ENCODE measurements around the gene HNMT.
"Not testable (repeated sequence)": the region's sequence is repeated elsewhere in the genome, so short reads cannot be mapped to it uniquely, and the experiment has no call there.

HNMT gene

DNA sequence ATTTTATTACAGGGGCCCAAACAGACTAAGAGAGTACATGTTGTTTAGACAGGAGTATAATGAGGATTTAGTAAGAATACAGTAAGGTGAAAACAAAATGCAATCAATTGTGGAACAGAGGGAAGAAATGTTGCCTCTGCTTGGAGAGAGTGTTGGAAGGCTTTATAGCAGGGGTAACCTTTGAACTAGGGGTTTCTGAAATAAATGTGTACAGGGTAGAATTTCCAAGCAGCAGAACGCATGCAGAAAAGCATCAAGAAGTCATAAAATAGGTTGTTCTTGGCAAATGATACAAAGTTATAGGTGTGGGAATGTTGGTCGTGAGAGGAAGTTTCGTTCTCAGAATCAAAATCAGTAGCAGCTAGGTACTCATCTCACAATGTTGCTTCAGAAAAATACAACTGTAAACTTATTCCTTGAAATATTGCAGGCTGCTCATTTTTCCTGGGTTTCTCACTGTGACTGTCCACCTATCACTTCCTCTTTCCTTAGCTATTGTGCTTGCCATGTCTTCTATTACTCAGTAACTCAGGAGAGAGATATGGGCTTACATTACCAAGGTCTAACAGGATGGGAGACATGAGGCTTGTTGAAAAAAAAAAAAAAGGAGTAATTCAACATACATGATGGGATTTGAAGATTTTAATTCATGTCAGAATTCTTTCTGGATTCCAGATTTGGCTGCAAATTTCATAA is 17.1 kb upstream of the HNMT start:
- no peak for DNase-seq

DNA sequence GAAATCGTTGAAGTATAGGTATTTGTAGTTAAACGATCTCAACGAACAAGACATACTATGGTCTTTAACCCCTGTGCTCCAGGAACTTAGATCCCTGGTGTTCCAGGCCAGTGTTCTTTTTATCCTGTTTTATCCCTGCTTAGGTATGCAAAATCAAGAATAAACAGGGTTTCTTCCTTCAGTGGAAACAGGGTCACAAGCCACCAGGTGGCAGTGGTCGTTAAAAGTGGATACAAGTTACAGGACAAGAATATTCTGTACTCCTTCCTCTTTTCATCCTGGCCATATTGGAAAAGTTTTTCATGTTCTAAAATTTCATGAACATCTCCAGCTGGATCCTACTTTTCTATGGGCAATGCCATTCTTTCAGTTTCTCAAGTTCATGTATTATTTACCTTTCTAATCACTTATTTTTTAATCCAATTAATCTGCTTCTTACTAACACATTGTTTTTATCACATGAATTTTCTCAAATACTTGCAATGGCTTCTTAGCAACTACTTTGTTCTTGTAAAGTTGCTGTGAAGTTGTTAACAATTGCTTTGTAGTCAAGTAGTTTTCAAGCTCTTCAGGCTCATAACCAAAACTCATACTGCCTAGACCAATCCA is 16.4 kb upstream of the HNMT start:
- peak in 1 of 2 experiments; percentile 10 for DNase-seq

DNA sequence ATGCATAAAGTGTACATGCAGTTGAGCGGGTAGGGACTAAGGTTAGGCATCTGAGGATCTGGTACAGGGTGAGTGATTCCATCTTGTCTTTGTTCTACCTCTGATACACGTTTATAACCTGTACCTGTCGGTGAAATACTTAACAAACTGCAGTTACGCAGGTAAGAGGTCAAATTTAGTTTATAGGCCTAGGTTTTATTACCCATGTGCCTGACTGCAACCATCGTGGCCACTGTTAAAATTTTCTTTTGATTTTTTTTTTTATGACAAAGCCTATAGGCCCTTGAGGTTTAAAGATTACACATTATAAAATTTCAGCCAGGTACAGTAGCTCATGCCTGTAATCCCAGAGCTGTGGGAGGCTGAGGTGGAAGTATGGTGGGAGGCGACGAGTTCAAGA is 15.4 kb upstream of the HNMT start:
- DNase-seq: no peak

DNA sequence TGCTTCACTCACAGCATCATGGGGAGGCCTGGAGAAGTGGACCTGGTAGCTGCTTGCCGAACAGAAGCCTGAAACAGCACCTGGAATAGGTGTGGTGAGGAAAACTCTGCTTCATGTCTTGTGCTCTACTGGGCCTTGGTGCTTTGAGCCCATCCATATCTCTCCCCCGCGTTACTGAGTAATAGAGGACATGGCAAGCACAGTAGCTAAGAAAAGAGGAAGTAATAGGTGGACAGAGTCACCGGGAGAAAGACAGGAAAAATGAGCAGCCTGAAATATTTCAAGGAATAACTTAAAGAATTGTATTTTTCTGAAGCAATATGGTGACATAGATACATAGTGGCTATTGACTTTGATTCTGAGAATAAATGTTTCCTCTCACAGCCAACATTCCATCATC is 14.0 kb upstream of the HNMT start:
- no peak for DNase-seq

DNA sequence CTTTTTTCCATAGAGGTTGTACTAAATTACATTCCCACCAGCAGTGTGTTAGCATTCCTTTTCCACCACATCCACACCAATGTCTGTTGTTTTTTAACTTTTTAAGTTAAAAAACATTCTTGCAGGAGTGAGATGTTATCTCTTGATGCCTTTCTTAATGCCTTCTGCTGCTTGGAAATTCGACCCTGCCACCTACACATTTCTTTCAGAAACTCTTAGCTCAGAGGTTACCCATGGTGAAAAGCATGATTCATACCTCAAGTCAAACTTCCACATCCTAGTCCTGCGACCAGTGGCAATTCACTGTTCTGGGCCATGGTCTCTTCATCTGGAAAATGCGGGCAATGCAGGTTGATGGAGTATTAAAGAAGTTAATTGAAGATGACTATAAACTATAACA is 12.7 kb upstream of the HNMT start:
- no peak for DNase-seq

DNA sequence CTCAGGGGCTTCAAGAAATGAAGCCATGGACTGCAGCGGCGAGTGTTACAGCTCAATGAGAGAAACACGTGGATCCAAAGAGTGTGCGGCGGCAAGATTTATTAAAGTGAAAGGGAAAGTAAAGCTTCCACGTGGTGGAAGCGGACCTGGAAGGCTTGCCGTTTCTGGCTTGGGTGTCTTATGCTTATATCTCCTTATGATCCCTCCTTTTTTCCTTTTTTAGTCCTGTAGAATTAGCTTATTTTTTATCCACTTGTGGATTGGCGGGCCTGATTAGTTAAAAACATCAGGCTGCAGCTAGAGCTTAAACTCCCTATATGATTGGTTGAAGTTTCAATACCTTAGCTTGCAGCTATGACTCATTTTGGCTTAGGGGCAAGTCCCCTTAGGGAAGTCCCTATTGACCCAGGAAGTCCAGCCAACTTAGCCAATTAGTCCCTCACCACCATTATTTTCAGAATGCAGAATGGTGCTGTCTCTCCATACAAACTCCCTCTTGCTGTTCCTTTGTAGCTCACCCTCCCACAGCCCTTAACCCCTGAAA is 11.6 kb upstream of the HNMT start:
- no peak for DNase-seq

DNA sequence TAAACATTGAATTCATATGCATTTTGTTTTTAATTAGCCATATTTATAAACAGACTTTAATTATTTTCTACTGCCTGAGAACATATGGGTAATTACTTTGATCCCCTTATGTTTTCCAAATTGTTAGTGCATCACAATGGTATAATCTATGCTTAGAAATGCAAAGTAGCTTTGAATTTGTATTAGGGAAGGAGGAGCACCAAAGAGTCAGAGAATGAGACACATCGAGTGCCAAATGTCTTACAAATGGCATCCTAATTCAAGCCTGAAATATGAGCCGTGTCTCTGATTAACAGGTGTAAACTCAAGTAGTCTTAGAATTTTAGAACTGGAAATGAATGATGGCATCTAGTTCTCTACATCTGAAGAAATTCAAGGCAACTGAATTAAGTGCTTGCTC is 8.7 kb upstream of the HNMT start:
- no peak for DNase-seq

DNA sequence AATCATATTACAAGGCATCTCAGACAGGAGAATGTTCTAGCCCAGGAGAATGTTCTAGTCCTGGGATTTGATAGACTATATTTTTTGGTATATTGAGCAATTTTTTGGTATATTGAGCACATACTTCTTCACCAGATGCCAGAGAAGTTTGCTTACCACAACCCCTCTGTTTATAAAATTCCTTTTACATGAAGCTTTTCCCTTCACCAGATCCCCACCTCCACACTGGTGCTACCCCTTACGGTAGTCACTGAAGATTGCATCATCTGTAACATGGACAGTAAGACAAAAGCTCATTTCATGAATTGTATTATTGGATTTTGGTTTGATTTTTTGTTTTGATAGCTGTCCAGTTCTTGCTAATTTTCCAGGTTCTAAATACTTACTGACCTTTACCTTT is 7.2 kb upstream of the HNMT start:
- no peak for DNase-seq

DNA sequence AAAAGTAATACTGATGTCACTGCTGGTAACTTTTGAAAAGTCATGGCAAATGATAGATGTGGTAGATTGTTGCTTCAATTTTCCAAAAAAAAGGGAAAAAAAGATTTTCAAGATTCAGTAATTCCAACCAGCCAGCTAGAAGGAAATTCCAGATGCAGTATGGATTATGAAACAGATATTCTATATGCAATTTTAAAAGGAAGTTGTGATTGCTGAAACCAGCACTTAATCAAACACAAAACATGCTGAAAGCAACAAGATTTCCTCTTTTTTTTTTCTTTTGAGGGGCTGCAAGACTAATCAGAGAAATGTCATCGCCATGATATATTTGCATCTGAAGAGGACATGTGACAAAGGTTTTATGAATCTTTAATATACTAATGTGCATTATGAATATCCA is 5.1 kb upstream of the HNMT start:
- no peak for DNase-seq

DNA sequence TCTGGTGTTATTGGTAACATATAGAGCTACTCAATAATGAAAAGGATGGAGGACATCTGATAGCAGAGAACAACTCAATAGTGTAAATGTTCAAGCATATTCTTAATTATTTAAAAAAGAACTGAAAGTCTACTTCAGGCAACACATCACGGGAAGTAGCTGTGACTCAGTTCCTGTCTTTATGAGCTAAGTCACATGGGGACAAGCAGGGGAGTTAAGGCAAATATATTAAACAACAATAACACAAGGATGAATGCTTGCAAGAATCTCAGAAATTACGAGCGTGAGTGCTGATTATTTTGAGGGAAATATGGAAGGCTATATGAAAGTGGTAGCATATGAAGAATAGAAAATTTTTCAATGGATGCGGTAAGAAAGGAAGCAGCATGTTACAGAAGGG is 4.0 kb upstream of the HNMT start:
- no peak for DNase-seq

DNA sequence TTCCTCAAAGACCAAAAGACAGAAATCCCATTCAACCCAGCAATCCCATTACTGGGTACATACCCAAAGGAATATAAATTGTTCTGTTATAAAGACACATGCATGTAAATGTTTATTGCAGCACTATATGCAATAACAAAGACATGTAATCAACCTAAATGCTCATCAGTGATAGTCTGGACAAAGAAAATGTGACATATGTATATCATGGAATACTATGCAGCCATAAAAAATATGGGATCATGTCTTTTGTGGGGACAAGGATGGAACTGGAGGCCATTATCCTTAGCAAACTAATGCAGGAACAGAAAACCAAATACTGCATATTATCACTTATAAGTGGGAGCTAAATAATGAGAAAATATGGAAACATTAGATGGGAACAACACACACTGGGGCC is 2.7 kb upstream of the HNMT start:
- no peak for DNase-seq

DNA sequence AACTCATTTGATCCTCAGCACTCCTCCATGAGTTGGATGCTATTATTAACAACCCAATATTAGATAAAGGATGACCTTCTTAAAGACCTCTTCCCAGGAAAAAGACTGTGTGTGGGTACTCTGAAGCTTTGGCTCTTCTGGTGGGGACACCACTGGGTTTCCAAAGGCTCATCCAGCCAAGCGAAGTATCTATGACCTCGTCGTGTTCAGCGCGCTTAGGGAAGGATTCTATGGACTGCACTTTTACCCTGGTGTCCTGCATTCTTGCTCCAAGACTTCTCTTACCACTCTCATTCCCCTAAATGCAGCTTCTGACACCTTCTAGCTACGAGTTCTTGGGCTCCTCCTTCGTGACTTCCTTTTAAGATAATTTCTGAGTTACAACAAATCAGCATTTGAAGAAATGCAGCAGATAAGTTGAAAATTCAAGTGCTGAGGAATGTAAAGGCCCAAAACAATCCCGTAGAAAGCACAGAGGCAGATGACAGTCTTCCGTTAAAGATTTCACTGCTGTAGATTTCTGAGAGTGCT is 673 bp upstream of the HNMT start:
- no peak for DNase-seq

DNA sequence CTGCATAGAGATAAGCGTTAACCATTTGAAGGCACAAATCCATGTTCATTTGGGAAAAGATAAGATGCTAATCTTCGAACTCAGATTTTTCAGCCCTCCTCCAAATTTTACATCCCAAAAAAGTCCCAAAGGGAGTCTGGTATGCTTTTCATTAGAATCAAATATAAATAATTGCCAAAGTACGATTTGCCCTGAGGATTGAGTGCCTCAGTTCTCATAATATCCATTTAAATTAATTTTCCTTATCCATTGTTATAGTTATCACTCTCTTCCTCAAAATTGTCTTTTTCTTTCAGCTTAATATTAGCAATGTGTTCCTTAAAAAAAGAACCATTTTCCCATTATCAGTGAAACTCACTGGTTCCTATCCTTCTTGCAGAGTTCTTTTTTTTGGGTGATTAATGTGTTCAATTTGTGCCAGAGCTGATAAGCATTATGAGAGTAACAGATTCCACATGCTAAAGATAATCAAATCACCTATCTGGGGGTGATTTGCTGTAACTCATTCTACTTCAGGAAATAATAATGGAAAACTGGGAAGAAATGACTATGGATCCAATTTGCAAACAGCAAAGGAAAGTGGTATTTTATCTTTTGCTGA is 686 bp downstream of the HNMT start:
- no peak for DNase-seq

DNA sequence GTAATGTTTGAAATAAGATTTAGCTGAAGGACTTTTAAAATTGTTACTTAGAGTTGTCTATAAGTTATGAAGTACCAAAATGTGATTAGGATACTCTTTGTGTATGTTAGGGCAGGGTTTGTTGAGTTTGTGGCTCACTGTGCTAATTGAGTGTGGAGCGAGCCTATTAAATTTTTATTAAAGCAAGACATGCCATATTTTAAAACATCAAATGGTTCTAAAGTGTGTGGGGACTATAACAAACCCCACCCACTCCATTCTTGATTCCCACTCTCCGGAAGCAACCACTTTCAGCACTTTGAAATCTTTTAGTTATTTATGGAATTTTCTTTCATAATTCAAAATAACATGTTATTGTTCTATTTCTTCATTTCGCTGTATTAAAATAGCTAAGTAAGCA is 1.8 kb downstream of the HNMT start:
- DNase-seq: no peak

DNA sequence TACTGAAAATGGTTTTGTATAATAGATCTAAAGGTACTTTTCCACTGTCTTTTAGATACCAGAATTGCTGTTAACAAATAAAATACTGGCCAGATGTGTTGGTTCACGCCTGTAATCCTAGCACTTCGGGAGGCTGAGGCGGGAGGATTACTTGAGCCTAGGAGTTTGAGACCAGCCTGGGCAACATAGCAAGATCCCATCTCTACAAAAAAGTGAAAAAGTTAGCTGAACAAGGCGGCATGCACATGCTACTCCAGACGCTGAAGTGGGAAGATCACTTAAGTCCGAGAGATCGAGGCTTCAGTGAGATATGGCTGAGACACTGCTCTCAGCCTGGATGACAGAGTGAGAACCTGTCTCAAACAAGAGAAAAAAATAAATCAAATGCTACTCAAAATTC is 2.8 kb downstream of the HNMT start:
- no peak for DNase-seq

DNA sequence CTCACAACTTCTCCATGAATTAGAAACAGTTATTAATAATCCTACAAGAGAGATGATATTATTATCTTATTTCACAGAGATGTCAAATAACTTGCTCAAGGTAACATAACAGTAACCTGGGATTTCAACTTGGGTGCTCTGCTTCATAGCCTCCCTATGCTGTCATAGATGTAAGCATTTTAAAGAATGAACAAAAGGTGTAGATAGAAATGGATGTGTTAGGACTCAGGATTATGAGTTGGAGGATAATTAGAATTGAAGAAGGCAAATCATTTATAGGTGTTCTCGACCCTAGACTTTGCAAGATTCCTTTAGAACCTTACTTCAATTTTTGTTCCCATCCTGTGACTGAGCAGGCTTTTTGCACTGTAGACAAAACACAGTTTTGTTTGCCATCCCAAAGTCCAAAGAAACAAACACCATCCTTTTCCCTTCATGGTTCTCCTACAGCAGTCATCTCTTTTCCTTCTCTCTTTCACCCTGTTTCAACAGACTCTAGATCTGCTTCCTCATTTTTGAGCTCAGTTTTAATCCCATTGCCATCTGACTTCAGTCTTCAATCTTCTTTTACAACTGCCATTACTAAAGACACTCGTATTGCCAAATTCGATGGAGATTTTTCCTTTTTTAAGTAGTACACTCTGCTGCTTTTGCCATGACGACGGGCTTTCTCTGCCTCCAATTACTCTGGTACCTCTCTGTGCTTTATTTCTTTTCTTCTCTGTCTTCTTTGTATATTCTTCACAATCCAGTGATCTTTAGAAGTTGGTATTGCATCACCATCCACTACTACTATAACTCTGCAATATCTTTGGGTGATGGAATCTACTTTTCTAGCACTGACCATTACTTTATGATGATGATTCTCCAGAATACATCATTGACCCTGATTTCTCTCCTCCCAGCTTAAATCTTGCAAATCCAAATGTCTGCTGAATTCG is 4.5 kb downstream of the HNMT start:
- no peak for DNase-seq

DNA sequence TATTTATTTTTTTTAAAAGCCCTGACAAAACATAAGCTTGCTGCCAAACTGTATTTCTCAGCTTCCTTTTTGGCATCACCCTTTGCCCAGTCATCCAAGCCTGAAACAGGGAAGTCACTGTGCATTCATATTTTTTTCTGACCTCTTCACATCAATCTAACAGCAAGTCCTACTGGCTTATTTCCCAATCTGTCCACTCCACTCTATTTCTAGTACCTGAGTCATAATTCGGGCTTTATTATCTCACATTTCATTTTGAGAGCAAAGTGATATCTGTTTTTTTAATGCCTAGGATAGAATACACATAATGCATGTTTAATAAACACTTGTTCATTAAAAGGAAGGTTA is 5.1 kb downstream of the HNMT start:
- DNase-seq: no peak

DNA sequence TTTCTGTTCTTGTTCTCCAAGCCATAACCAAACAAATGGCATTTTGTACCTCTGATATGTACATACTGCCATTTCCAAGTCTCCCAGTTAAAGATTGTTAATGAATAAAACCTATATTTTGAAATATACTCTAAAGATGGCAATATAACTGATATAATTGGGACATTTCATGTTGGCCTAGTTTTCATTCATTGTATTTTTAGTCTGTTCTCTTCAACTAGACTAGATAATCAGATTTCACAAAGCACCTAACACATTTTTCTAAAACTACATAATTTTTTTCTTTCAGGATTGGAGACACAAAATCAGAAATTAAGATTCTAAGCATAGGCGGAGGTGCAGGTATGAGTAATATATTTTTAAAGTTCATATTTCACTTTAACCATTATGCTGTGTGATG is 5.6 kb downstream of the HNMT start:
- no peak for DNase-seq

DNA sequence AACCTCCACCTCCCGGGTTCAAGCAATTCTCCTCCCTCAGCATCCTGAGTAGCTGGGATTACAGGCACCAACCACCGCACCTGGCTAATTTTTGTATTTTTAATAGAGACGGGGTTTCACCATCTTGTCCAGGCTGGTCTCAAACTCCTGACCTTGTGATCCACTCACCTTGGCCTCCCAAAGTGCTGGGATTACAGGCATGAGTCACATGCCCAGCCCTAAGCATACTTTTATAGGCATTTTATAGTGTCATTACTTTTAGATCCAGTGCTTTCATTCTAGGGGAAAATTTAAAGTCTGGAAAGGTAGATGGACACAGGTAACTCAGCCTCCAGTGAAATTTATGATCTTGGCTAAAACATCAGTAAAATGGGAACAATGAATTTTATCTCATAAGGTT is 7.0 kb downstream of the HNMT start:
- not testable (repeated sequence) for DNase-seq

DNA sequence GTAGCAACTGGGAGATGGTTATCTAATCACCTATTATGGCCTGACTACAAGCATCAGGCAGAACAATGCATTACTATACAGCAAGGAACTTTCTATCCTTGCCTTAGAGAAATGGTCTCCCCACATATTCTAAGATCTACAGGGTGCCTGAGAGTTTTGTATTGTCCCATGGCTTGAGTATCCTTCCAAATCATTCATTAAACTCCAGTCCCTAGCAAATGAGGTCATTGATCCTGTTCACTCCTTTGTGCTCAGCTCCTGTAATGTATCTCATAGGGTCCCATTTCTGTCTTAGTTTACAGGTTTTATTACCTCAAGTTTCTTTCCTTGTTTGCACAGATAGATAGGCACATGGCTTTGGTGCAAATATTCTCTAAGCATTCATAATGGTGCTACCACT is 9.0 kb downstream of the HNMT start:
- DNase-seq: no peak

DNA sequence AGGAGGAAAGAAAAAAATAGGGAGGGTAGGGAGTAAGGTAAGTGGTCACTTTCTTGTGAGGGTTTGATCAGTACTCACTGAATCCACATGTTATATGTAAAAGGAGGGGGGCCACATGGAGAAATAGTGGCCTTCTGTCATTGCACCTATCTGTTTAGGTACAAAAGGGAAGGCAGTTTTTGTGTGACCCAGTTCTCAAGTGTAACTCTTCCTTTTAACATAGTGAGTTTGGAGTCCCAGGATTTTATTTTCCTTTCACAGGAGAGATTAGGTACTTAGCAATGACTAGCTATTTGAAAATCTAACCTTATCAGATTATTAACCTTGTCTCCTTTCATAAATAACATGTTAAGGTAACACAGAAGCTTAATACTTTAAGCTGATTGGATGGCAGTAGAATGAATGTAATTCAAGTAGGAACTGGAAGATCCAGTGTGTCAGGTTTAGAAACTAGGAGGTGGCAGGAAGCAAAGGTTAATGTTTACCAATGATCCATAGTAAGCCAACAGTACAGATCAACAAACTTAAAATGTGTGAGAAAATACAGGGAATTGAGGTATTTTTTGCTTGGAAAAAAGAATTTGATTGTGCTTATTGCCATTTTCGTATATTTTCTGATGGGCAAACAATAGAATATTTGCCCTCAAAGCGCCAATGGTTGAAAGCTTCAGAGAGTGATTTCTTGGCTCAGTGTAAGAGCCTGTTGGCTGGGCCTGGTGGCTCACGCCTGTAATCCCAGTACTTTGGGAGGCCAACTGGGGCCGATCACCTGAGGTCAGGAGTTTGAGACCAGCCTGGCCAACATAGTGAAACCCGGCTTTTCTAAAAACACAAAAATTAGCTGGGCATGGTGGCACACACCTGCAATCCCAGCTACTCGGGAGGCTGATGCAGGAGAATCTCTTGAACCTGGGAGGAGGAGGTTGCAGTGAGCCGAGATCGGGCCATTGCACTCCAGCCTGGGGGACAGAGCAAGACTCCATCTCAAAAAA is 11.3 kb downstream of the HNMT start:
- DNase-seq: no peak

DNA sequence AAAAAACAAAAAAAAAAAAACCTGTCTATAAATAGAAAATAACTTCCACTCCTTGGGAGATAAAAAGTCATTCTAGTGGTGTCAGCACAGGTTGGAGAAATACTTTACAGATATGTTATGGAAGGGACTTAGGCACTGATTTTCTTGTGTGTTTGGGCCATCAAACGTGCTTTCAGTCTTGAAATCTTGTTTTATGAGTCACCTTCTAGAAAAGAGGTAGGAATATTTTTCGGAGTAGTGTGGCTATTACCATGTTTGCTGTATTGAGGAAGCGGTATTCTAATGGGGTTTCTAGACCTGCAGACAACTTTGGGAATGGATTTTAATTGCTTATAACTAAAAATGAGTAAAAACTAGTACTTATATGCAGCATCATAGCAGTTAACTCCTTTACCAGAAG is 12.0 kb downstream of the HNMT start:
- no peak for DNase-seq

Measured in stimulated activated CD4-positive, alpha-beta T cell treated with anti-CD3 and anti-CD28 coated beads, Interleukin-4, amount 100 ng/mL, for 4 hours (primary cell).